Fibroblast of skin of back (primary cell): ENCODE data around the gene SMIM44.
A peak's percentile ranks its signal among the peaks of the same experiment; 100 is the strongest.
"Not testable (repeated sequence)": the region's sequence is repeated elsewhere in the genome, so short reads cannot be mapped to it uniquely, and the experiment has no call there.

Experiments used
- DNase-seq: peaks from one replicate; pipeline ENCODE4 v3.0.0-alpha.2; 2013

SMIM44 gene

GRCh38 chr19:3456925-3457527, 26.2 kb downstream of the SMIM44 start:
- no peak for DNase-seq

GRCh38 chr19:3455960-3456601, 27.2 kb downstream of the SMIM44 start:
- DNase-seq, result no peak

GRCh38 chr19:3455393-3455955, 27.8 kb downstream of the SMIM44 start:
- no peak for DNase-seq

- no peak for DNase-seq
Observed at GRCh38 chr19:3454656-3455392, 28.4 kb downstream of the SMIM44 start.

- DNase-seq, result no peak
Observed at GRCh38 chr19:3453840-3454239, 29.4 kb downstream of the SMIM44 start.

GRCh38 chr19:3452942-3453214, 30.4 kb downstream of the SMIM44 start:
- not testable (repeated sequence) for DNase-seq

GRCh38 chr19:3452171-3452941, 30.9 kb downstream of the SMIM44 start:
- no peak for DNase-seq

- DNase-seq, result no peak
Observed at GRCh38 chr19:3451451-3451866, 31.8 kb downstream of the SMIM44 start.

- peak; percentile 100 for DNase-seq
Observed at GRCh38 chr19:3450796-3451411, 32.3 kb downstream of the SMIM44 start.

- no peak for DNase-seq
Observed at GRCh38 chr19:3448616-3449334, 34.5 kb downstream of the SMIM44 start.

GRCh38 chr19:3446657-3447056, 36.6 kb downstream of the SMIM44 start:
- DNase-seq, result not testable (repeated sequence)

- no peak for DNase-seq
Observed at GRCh38 chr19:3444695-3445234, 38.5 kb downstream of the SMIM44 start.

GRCh38 chr19:3443840-3444694, 39.2 kb downstream of the SMIM44 start:
- peak; percentile 29 for DNase-seq

- DNase-seq, result no peak
Observed at GRCh38 chr19:3442487-3443071, 40.7 kb downstream of the SMIM44 start.

- no peak for DNase-seq
Observed at GRCh38 chr19:3441986-3442329, 41.3 kb downstream of the SMIM44 start.

GRCh38 chr19:3441089-3441985, 41.9 kb downstream of the SMIM44 start:
- no peak for DNase-seq

- peak; percentile 33 for DNase-seq
Observed at GRCh38 chr19:3440082-3440481, 43.2 kb downstream of the SMIM44 start.

- peak; percentile 94 for DNase-seq
Observed at GRCh38 chr19:3434630-3435553, 48.3 kb downstream of the SMIM44 start.
